ENCODE results near the gene ZNF598. TPM values are rescaled to one million over a fixed set of nuclear protein-coding genes. Genes with fewer than 3 reads are reported as not detected.

The ZNF598 gene
- total and polyA plus RNA-seq, 2 of the 13 experiments (the other 11 are each of a cell fraction or from before 2014, with no cell fraction given), result 13.5 to 14.2 TPM

DNA sequence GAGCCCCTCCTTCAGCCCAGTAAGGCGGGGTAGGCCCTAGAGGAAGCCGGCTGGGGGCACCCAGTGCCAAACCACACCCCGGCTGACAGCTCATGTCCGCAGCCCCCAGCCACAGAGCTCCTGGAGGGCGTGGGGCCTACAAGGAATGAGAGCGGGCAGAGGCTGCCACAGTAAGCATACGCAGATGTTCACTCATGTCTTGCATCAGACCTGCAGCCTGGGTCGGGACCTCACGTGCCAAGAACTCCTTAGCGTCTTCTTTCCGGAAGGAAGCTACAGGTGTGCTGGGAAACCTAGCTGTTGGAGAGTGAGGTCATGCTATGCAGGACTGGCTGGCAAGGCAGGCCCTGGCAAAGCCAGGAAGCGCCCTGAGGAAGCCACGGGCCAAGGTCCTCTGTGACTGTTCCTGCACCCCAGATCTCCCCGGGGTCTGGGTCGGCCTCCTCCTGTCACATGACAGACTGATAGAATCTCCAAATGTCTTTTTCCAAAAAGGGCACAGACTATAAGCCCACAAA lies 1.6 kb downstream of the ZNF598 start (continued):
- TF ChIP-seq SNRNP70 (IDR thresholded peaks at IDR 0.05; ENCODE audit: low read depth, low read length) (no peak), ZBTB38 (CRISPR knock-in tag; IDR thresholded peaks at IDR 0.05) (0 out of 2 replicates have a peak, but pooled peaks have one; percentile 17), NFATC3 (CRISPR knock-in tag; IDR thresholded peaks at IDR 0.05) (no peak), ZNF775 (CRISPR knock-in tag; IDR thresholded peaks at IDR 0.05; ENCODE audit: borderline replicate concordance) (no peak), ZNF788 (CRISPR knock-in tag; IDR thresholded peaks at IDR 0.05; ENCODE audit: borderline replicate concordance) (no peak), SCMH1 (CRISPR knock-in tag; IDR thresholded peaks at IDR 0.05; ENCODE audit: borderline replicate concordance) (no peak), ZFY (CRISPR knock-in tag; IDR thresholded peaks at IDR 0.05) (no peak), HMGA1 (CRISPR knock-in tag; conservative IDR thresholded peaks at IDR 0.05) (no peak), ZNF782 (CRISPR knock-in tag; IDR thresholded peaks at IDR 0.05; ENCODE audit: borderline replicate concordance) (no peak), ZNF546 (CRISPR knock-in tag; conservative IDR thresholded peaks at IDR 0.05) (no peak), ZBTB7B (CRISPR knock-in tag; IDR thresholded peaks at IDR 0.05) (no peak), ATAD3A (CRISPR knock-in tag; IDR thresholded peaks at IDR 0.05) (no peak), ZNF350 (CRISPR knock-in tag; IDR thresholded peaks at IDR 0.05; ENCODE audit: borderline replicate concordance, low read depth) (0 out of 2 replicates have a peak, but pooled peaks have one; percentile 19), HOXA9 (CRISPR knock-in tag; IDR thresholded peaks at IDR 0.05; ENCODE audit: borderline replicate concordance) (no peak), BHLHE40 (IDR thresholded peaks at IDR 0.05; ENCODE audit: low read length) (0 out of 2 replicates have a peak, but pooled peaks have one; percentile 42), POLR2AphosphoS5 (IDR thresholded peaks at IDR 0.05; ENCODE audit: low read depth, low read length) (no peak), PITX1 (CRISPR knock-in tag; IDR thresholded peaks at IDR 0.05) (0 out of 2 replicates have a peak, but pooled peaks have one; percentile 4), ZMYM4 (CRISPR knock-in tag; IDR thresholded peaks at IDR 0.05) (no peak)

Data from HepG2 (cell line).